Measurements from ENCODE around the gene MBD3L4.

DNA sequence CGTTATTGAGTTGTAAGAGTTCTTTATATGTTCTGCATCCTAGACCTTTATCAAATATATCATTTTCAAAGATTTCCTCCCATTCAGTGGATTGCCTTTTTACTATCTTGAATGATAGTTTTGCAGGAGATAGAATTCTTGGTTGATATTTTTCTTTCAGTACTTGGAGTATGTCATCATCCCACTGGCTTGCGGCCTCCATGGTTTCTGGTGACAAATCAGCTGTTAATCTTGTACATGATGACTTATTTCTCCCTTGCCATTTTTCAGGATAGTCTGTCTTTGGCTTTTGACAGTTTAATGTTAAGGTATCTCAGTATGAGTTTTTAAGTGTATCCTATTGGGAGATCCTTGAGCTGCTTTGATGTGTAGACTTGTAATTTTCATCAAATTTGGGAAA lies 38.0 kb upstream of the MBD3L4 start:
- no peak for TF ChIP-seq POLR2A (IDR thresholded peaks at IDR 0.05)
- TF ChIP-seq, protein P1, sequence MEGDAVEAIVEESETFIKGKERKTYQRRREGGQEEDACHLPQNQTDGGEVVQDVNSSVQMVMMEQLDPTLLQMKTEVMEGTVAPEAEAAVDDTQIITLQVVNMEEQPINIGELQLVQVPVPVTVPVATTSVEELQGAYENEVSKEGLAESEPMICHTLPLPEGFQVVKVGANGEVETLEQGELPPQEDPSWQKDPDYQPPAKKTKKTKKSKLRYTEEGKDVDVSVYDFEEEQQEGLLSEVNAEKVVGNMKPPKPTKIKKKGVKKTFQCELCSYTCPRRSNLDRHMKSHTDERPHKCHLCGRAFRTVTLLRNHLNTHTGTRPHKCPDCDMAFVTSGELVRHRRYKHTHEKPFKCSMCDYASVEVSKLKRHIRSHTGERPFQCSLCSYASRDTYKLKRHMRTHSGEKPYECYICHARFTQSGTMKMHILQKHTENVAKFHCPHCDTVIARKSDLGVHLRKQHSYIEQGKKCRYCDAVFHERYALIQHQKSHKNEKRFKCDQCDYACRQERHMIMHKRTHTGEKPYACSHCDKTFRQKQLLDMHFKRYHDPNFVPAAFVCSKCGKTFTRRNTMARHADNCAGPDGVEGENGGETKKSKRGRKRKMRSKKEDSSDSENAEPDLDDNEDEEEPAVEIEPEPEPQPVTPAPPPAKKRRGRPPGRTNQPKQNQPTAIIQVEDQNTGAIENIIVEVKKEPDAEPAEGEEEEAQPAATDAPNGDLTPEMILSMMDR (IDR thresholded peaks at IDR 0.05), result no peak
